GM18858 (cell line): Measurements from ENCODE around the gene TRIM8.
"Not testable (repeated sequence)": the region's sequence is repeated elsewhere in the genome, so short reads cannot be mapped to it uniquely, and the experiment has no call there.

ENCODE experiments used
- ATAC-seq: cut with Tn5 transposase; IDR thresholded peaks from one replicate; pipeline ENCODE4 v1.9.1; 2021; ENCODE audit not compliant: unreplicated experiment

Gene TRIM8

DNA sequence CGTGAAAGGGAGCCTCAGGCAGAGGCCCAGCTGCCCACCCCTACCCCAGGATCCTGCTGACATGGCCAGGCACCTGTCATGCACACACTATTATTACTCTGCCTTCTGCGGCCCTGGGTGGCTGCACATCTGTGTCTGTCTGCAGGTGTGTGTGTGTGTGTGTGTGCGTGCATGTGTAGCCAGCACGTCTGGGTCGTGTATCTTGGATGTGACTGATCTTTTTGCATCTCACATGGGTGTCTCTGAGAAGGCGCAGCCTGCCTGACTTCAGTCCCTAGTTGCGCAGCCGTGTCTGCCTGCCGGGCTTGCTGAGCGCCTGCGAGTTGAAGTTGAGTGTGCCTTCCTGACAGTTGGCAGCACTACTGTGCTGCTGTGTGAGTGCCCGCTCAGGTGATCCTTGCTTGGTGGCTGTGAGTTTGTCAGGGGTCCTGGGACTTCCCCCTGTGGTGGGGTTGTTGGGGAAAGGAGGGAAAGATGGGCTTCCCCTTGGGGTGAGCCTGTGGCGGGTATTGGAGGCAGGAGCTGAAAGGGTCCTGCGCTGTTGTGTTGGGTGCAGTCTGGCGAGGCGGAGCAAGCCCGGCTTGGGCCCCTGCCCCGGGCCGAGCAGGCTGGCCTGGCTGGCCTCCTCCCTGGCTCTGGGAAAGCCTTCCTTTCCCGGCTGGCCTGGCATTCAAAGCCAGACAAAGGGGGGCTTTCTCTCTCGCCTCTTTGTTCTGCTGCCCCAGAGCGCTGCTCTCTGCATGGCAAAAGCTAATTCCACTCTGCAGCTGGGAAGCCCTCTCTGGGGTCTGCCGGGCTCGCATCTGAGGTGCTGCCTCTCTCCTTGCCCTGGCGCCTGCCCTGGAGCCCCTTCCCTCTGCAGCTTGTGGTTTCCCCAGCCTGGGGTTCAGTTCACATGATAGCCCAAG lies 4.9 kb downstream of the TRIM8 start:
- ATAC-seq: no peak

DNA sequence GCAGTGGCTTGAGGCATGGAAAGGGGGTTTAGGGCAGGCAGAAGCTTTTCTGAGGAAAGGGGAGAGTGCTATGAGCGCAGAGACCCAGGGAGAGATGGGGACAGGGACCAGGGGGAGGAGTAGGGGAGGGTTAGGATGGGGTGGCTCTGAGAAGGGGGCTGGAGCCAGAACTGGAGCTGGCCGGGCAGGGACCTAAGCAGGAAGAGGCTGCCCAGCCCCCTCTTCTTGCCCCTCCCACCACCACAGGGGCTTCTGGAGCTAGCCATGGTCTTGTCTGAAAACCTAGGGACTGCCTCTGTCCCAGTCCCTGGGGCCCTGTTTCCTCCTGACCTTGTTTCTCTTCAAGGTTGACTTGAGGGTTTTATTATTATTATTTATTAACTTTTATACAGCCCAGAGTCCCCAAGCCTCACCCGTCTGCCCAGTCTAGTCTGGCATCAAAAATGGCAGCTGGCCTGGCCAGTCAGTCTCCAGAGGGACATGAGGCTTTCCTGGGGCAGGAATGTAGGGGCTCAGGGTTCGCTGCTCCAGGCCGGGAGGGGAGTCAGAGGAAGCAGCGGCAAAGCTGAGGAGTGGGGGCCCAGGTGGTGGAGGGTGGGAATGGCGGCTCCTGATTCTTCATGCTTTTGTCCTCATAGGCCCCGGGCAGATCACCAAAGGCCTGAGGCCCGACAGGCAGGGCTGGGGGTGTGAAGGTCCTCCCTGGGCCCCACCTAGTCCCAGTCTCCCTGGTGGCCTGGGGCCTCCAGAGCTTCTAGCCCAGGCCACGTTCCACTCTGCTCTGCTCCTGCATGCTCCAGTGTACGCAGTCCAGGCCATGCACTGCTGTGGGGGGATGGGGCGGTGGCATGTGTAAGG lies 5.7 kb downstream of the TRIM8 start:
- ATAC-seq: no peak

DNA sequence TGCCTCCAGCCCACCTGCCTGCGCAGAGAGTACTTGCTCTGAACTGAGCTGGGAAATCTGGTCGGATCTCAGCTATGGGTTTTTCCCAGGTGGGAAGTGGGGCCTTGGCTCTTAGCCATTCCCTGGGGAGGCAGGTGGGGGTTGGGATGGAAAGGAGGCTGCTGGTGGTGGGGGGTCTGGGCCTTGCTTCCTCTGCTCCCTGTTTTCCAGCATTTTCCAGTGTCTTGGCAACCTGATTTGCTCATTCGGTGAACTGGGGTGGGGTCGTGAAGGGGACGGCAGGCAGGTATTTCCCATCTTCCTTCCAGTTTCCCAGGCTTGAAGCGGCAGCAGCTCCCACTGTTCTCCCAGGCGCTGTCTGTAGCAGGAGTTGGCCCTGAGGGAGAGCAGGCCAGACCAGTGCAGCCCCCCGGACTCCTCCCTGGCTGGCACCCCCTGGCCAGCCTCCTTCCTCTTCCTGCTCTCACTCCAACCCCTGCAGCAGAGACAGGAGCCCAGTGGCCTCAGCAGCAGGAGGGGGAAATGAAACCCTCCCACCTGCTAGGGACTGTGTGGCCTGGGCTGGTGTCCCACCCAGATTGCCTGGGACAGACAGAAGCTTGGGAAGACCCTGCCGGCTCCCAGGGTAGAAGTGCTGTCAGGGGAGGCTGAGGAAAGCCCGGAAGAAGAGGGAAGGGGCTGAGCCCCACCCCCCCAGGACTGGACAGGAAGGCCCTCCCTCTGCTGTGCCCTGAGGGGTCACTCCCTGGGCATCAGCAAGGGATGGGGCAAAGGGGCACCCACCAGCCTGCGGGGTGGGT lies 6.6 kb downstream of the TRIM8 start:
- ATAC-seq: no peak

DNA sequence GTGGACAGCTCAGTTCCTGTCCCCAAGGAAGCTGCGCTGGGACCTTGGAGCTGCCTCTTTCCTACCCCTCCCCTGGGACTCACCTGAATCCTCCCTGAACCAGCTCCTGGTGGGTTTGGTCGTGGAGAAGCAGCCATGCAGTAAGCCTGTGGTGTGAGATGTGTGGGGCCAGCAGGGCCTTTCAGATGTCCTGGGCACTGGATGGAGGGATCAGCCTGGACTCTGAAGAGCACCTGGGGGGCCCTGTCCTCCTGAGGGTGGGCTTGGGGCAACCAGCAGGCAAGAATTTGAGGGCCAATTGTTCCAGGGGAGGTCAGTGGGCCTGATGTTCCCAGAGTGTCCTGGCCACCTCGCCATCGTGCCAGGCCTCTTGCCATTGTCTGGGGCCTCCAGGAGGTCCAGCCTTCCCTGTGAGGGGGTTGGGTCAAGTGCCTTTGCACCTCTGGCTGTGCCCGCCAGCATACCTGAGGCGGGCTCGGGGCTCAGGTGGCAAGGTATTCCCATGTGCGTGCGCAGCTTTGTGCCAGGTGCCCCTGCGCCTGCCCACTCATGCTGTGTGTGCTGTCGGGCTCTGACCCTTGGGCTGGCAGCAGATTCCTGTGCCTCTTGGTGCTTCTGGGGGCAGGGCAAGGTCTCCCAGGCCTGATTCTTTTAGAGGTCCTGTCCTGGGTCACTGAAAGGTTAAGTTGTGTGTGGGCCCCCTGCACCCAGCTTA lies 7.3 kb downstream of the TRIM8 start:
- ATAC-seq: no peak

DNA sequence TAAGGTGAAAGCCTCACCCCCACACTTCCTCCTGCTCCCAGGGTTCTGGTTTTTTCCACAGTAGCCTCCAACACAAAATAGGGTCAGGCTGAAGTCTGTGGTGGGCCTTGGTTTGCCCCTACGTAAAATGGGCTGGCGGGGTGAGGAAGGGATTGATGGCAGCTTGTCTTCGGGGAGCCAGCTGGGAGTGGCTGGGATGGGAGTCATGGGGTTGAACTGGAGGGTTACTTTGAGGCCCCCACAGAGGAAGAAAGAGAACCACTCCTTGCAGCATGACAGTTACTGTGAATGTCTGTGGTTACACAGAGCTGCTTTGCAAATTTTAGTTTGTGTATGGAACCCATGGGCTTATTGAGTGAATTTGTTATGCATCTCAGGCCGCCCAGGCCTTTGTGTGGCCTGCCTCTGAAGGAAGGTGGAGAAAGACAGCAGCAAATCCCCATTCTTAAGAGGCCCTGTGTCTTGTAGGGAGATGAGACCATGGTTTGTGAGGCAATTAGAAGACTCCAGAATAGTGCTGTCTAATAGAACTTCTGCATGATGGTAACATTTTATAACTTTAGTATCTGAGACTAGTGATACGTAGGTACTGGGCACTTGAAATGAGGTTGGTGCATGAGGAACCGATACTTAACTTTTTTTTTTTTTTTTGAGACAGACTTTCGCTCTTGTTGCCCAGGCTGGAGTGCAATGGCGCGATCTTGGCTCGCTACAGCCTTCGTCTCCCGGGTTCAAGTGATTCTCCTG lies 8.1 kb downstream of the TRIM8 start:
- peak; percentile 43 for ATAC-seq

DNA sequence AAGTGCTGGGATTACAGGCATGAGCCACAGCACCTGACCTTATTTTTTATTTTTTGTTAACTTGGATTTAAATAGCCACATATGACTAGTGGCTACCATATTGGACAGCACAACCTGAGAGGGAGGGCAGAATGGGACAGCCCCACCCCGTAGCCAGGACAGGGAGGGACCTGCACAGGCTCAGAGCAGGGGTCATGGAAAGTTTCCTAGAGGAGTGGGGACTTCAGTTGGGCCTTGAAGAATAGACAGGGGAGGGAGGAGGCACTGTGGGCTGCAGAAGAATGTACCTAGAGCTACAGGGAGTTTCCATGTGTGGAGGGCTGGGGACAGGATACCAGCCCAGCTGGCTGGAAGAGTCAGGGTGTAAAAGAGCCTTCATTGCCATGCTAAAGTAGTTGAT lies 8.8 kb downstream of the TRIM8 start:
- no peak for ATAC-seq

DNA sequence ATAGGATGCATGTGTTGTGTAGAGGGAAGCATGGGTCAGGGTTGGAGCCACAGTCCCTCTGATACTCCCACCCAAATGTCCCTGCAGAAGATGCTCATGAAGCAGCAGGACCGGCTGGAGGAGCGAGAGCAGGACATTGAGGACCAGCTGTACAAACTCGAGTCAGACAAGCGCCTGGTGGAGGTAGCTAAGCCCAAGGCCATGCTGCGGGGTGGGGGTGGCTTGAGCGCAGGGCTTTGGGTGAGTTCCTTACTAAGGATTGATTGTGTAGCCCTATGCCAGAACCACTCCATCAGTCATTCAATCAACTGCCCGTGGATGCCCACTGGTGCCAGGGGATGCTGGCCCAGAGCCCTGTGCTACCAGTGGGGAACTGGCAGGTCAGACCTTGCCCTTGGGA lies 10.3 kb downstream of the TRIM8 start:
- ATAC-seq: no peak

DNA sequence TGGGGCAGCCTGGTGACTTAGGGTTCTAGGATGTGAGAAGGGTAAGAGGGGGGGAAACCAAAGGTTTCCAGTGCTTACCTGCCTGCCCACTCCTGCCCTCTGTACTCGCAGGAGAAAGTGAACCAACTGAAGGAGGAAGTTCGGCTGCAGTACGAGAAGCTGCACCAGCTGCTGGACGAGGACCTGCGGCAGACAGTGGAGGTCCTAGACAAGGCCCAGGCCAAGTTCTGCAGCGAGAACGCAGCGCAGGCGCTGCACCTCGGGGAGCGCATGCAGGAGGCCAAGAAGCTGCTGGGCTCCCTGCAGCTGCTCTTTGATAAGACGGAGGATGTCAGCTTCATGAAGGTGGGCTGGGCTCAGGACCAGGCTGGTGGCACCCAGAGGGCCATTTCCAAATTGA lies 10.7 kb downstream of the TRIM8 start:
- no peak for ATAC-seq

DNA sequence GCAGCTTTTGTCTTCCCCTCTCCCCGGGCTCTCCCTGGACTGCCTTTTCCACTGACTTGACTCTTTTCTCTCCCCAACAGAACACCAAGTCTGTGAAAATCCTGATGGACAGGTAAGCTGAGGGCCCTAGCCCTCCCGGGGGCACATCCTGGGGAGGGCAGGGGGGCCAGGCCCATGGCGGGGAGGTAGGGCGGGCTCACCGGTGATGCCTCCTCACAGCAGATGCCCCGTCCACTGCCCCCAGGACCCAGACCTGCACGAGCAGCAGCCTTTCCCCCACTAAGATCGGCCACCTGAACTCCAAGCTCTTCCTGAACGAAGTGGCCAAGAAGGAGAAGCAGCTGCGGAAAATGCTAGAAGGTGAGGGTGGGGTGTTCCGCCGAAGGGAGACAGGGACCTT lies 11.7 kb downstream of the TRIM8 start:
- ATAC-seq: no peak

DNA sequence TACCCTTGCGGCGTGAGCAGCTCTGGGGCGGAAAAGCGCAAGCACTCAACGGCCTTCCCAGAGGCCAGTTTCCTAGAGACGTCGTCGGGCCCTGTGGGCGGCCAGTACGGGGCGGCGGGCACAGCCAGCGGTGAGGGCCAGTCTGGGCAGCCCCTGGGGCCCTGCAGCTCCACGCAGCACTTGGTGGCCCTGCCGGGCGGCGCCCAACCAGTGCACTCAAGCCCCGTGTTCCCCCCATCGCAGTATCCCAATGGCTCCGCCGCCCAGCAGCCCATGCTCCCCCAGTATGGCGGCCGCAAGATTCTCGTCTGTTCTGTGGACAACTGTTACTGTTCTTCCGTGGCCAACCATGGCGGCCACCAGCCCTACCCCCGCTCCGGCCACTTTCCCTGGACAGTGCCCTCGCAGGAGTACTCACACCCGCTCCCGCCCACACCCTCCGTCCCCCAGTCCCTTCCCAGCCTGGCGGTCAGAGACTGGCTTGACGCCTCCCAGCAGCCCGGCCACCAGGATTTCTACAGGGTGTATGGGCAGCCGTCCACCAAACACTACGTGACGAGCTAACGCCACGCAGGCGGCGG lies 12.6 kb downstream of the TRIM8 start:
- no peak for ATAC-seq

DNA sequence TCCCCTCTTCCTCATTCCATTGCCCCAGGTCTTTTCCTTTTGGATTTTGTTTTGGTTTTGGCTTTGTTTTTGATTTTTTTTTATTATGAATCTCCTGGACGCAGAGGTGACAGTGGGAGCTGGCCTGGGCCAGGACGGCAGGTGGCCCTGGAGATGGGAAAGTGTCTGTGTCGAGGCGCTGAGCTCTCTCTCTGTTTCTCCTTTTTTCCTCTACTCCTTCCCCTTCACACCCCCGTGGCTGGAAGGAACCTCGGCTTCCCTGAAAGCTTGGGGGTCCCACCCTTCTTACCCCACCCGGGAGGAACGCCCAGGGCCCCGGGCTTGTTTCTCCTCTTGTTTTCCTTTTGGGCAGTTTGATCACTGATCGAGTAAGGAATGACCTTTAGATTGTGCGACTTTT lies 13.2 kb downstream of the TRIM8 start:
- no peak for ATAC-seq

DNA sequence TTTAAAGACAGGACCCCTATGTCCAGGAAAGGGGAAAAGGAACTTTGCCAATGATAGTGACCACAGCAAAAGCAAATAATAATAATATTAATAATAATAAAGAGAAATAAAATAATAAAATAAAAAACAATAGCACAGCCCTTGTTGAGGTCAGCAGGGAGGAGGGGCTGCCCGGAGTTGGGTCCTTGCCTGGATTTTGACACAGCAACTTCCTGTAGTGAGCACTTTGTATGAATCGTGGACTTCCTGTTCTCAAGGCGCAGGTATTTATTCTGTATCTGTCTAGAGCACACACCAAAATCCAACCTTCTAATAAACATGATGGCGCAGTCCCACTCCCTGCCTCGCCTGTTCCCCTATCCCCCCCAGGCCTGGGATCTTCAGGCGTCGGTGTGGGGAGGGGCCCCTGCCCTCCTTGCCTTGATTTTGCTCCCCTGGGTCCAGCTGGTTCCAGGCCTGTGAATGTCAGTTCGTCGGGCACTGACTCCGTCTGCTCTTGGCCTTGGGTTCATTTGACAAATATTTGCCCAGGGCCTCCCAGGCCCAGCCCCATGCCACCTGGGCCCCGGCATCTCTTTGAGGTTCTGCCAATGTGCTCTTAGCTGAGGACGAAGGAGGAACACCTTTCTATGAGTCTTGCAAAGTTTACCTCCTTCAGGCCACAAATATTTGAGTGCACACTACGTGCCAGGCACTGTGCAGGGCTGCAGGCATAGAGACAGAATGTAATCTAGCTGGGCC lies 13.9 kb downstream of the TRIM8 start:
- no peak for ATAC-seq

DNA sequence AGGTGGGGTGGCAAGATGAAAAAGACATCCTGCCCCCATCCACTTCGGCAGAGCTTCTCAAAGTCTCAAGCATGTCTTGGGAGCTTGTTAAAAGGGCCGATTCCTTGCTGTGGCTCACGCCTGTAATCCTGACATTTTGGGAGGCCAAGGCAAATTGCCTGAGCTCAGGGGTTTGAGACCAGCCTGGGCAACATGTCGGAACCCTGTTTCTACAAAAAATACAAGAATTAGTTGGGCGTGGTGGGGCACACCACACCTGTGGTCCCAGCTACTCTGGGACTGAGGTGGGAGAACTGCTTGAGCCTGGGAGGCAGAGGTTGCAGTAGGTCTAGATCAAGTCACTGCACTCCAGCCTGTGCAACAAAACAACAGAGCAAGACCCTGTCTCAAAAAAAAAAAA lies 14.5 kb downstream of the TRIM8 start:
- ATAC-seq: no peak

DNA sequence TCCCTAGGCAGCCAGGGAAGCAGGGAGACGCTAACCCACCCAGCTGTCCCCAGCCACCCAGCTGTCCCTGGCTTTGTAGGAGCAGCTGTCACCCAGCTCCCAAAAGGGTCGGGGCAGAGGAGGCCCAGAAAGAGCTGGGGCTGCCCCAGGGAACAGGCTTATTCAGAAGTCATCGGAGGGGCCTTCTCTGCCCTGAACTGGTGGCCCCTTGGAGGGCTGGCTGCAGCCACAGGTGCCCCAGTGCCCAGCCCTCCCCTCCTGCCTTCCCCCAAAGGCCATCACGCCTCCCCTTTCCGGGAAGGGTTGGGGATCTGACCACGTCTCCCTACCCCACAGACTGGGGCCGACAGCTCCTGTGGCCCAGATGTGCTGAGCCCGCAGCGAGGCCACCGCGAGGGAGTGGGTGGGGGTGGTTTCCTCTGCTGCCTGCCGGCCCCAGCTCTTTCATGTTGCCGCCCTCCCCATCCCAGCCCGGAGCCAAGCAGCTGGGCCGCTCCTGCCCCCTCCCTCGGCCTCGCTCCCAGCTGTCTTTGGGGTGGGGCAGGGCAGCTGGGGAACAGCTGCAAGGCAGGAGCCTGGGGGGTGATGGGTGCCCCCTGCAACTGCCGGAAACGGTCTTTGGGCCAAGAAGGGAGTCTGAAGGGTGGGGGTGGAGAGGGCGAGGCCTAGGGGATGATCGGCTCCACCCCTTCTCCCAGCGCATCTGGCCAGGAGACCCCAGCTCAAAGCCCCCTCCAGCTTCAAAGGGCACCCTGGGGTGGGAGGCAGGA lies 16.8 kb downstream of the TRIM8 start:
- peak; percentile 73 for ATAC-seq

DNA sequence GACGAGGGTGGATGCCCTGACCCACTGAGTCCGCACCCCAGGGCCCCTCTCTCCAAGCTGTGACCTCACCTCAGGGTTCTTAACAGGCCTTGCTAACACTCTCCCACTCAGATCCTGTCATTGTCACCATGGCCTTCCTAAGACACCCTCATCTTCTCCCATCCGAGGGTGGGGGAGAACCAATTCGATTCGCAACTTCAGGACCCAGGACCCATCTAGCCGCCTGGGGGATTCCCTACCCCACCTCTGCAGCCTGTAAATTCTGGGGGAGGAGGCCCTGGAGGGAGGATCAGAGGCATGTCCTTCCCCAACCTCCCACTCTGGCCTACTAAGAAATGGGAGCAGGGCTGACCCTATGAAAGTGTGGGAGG lies 17.4 kb downstream of the TRIM8 start:
- peak; percentile 9 for ATAC-seq

DNA sequence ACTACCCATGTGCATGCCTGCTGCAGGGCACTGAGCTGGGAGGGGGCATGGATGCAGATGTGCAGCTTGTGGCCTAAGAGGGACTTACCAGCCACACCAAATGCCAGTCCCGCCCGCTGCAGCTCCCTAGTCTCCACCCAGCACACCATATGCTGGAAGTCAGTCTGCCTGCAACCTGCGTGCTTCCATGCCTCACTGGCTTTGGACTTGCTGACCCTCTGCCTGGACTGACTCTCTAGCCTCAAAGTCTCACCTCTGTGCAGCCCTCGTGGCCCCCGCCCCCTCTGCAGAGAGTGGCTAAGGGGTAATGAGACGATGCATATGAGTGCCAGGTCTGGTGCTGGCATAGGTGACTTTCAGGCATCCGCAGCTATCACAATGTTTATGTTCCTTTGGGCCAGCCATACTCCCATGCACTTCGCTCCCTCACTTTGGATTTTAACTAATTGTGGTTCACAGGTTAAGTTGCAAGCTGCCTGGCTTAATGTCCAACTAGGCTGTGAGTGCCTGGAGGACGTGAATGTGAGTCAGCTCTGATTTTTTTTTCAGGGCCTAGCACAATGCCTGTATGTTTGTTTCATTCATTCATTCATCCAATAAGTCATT lies 21.7 kb downstream of the TRIM8 start:
- ATAC-seq: no peak

DNA sequence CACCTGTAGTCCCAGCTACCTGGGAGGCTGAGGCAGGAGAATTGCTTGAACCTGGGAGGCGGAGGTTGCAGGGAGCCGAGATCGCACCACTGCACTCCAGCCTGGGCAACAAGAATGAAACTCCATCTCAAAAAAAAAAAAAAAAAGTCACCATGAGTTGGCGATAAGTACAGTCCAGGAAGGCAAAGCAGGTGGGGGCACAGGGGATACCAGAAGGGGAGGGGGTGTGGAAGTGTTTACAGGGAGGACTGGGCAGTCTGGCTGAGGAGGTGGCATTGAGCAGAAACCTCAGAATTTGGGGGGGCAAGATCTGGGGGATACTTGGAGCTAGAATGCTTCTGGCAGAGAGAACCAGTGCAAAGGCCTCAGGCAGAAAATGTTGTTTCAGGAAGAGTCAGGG lies 23.1 kb downstream of the TRIM8 start:
- not testable (repeated sequence) for ATAC-seq
